CD4-positive, alpha-beta T cell treated with Interleukin-1 beta for 1 hour (primary cell): ENCODE results near the gene PTPRN2.
"Not testable (repeated sequence)": the region's sequence is repeated elsewhere in the genome, so short reads cannot be mapped to it uniquely, and the experiment has no call there.

ENCODE experiments used
- DNase-seq, 2 donors: peaks; one replicate each; pipeline ENCODE4 v3.0.0-alpha.2; 2020 to 2022

Gene PTPRN2

GRCh38 chr7:158289231-158289630 is 298.4 kb downstream of the PTPRN2 start:
- DNase-seq = no peak

GRCh38 chr7:158286210-158286609 is 301.4 kb downstream of the PTPRN2 start:
- no peak for DNase-seq

GRCh38 chr7:158285383-158285770 is 302.2 kb downstream of the PTPRN2 start:
- DNase-seq = no peak

GRCh38 chr7:158284617-158285382 is 302.8 kb downstream of the PTPRN2 start:
- no peak for DNase-seq

GRCh38 chr7:158284121-158284520 is 303.5 kb downstream of the PTPRN2 start:
- no peak for DNase-seq

- DNase-seq = no peak
These were observed 304.3 kb downstream of the PTPRN2 start for GRCh38 chr7:158283016-158283974.

- DNase-seq = no peak
These were observed 305.1 kb downstream of the PTPRN2 start for GRCh38 chr7:158282461-158283001.

- DNase-seq = no peak
These were observed 306.2 kb downstream of the PTPRN2 start for GRCh38 chr7:158281441-158281840.

GRCh38 chr7:158280448-158281144 is 307.0 kb downstream of the PTPRN2 start:
- no peak for DNase-seq

GRCh38 chr7:158279539-158280447 is 307.8 kb downstream of the PTPRN2 start:
- DNase-seq = no peak

- DNase-seq = no peak
These were observed 308.8 kb downstream of the PTPRN2 start for GRCh38 chr7:158278745-158279320.

GRCh38 chr7:158277219-158278141 is 310.1 kb downstream of the PTPRN2 start:
- no peak for DNase-seq

- DNase-seq = no peak
These were observed 311.0 kb downstream of the PTPRN2 start for GRCh38 chr7:158276414-158277218.

GRCh38 chr7:158275711-158276413 is 311.8 kb downstream of the PTPRN2 start:
- no peak for DNase-seq

GRCh38 chr7:158274996-158275395 is 312.6 kb downstream of the PTPRN2 start:
- no peak for DNase-seq

GRCh38 chr7:158274404-158274811 is 313.2 kb downstream of the PTPRN2 start:
- DNase-seq = no peak

- DNase-seq = not testable (repeated sequence)
These were observed 313.8 kb downstream of the PTPRN2 start for GRCh38 chr7:158273756-158274342.

GRCh38 chr7:158273138-158273651 is 314.4 kb downstream of the PTPRN2 start:
- no peak for DNase-seq
